Measurements from ENCODE around the gene CUL4A.

Gene CUL4A

GRCh38 chr13:113168211-113168610 lies 41.2 kb upstream of the CUL4A start:
- 0 out of 2 replicates have a peak, but pooled peaks cover 4% of the 10 kb centered on the region for H3K27me3 ChIP-seq (ENCODE audit: insufficient read depth, low read length)
- no peak overlapping the region for H3K4me3 ChIP-seq (ENCODE audit: low read depth, low read length)
- H3K4me1 ChIP-seq (ENCODE audit: control insufficient read depth, insufficient read depth, low read length, unreplicated experiment) = no peaks in the 10 kb centered on the region
- no peaks in the 10 kb centered on the region for H3K79me2 ChIP-seq (ENCODE audit: control insufficient read depth, insufficient read depth, low read length, unreplicated experiment)
- no peak overlapping the region for H3K27ac ChIP-seq (ENCODE audit: low read depth, low read length)
- H2AFZ ChIP-seq (ENCODE audit: low read length, unreplicated experiment) = no peak overlapping the region
- peaks cover 24% of the 10 kb centered on the region for H3K36me3 ChIP-seq (ENCODE audit: insufficient read depth, low read length)

GRCh38 chr13:113169277-113170272 lies 39.8 kb upstream of the CUL4A start:
- Histone ChIP-seq H3K27me3 (ENCODE audit: insufficient read depth, low read length) (no peaks in the 10 kb centered on the region), H2AFZ (ENCODE audit: low read length, unreplicated experiment) (no peak overlapping the region), H3K4me1 (ENCODE audit: control insufficient read depth, insufficient read depth, low read length, unreplicated experiment) (no peaks in the 10 kb centered on the region), H3K4me3 (ENCODE audit: low read depth, low read length) (no peak overlapping the region), H3K27ac (ENCODE audit: low read depth, low read length) (no peak overlapping the region), H3K79me2 (ENCODE audit: control insufficient read depth, insufficient read depth, low read length, unreplicated experiment) (no peaks in the 10 kb centered on the region), H3K36me3 (ENCODE audit: insufficient read depth, low read length) (peaks cover 29% of the 10 kb centered on the region)

- Histone ChIP-seq H3K27ac (ENCODE audit: low read depth, low read length) (no peak overlapping the region), H3K27me3 (ENCODE audit: insufficient read depth, low read length) (no peaks in the 10 kb centered on the region), H3K4me1 (ENCODE audit: control insufficient read depth, insufficient read depth, low read length, unreplicated experiment) (no peaks in the 10 kb centered on the region), H3K4me3 (ENCODE audit: low read depth, low read length) (no peak overlapping the region), H3K36me3 (ENCODE audit: insufficient read depth, low read length) (peaks cover 35% of the 10 kb centered on the region), H2AFZ (ENCODE audit: low read length, unreplicated experiment) (no peak overlapping the region), H3K79me2 (ENCODE audit: control insufficient read depth, insufficient read depth, low read length, unreplicated experiment) (no peaks in the 10 kb centered on the region)
Observed at GRCh38 chr13:113170511-113170910, 38.9 kb upstream of the CUL4A start.

GRCh38 chr13:113171250-113172125 lies 37.9 kb upstream of the CUL4A start:
- Histone ChIP-seq H3K4me3 (ENCODE audit: low read depth, low read length) (no peak overlapping the region), H2AFZ (ENCODE audit: low read length, unreplicated experiment) (no peak overlapping the region), H3K27ac (ENCODE audit: low read depth, low read length) (no peak overlapping the region), H3K36me3 (ENCODE audit: insufficient read depth, low read length) (peaks cover 35% of the 10 kb centered on the region), H3K4me1 (ENCODE audit: control insufficient read depth, insufficient read depth, low read length, unreplicated experiment) (no peaks in the 10 kb centered on the region), H3K27me3 (ENCODE audit: insufficient read depth, low read length) (no peaks in the 10 kb centered on the region), H3K79me2 (ENCODE audit: control insufficient read depth, insufficient read depth, low read length, unreplicated experiment) (no peaks in the 10 kb centered on the region)

GRCh38 chr13:113172419-113172926 lies 36.9 kb upstream of the CUL4A start:
- H3K27ac ChIP-seq (ENCODE audit: low read depth, low read length) = no peak overlapping the region
- H3K4me3 ChIP-seq (ENCODE audit: low read depth, low read length) = no peak overlapping the region
- H3K36me3 ChIP-seq (ENCODE audit: insufficient read depth, low read length) = peaks cover 35% of the 10 kb centered on the region
- H2AFZ ChIP-seq (ENCODE audit: low read length, unreplicated experiment) = no peak overlapping the region
- H3K79me2 ChIP-seq (ENCODE audit: control insufficient read depth, insufficient read depth, low read length, unreplicated experiment) = no peaks in the 10 kb centered on the region
- no peaks in the 10 kb centered on the region for H3K27me3 ChIP-seq (ENCODE audit: insufficient read depth, low read length)
- H3K4me1 ChIP-seq (ENCODE audit: control insufficient read depth, insufficient read depth, low read length, unreplicated experiment) = no peaks in the 10 kb centered on the region

- peaks cover 18% of the 10 kb centered on the region for H3K4me1 ChIP-seq (ENCODE audit: control insufficient read depth, insufficient read depth, low read length, unreplicated experiment)
- H3K36me3 ChIP-seq (ENCODE audit: insufficient read depth, low read length) = peaks cover 32% of the 10 kb centered on the region
- H3K27ac ChIP-seq (ENCODE audit: low read depth, low read length) = no peak overlapping the region
Observed at GRCh38 chr13:113176280-113176679, 33.1 kb upstream of the CUL4A start.

GRCh38 chr13:113176822-113177221 lies 32.6 kb upstream of the CUL4A start:
- H3K4me3 ChIP-seq (ENCODE audit: low read depth, low read length) = no peak overlapping the region
- H3K27ac ChIP-seq (ENCODE audit: low read depth, low read length) = no peak overlapping the region
- H3K79me2 ChIP-seq (ENCODE audit: control insufficient read depth, insufficient read depth, low read length, unreplicated experiment) = no peaks in the 10 kb centered on the region
- no peaks in the 10 kb centered on the region for H3K27me3 ChIP-seq (ENCODE audit: insufficient read depth, low read length)
- H3K4me1 ChIP-seq (ENCODE audit: control insufficient read depth, insufficient read depth, low read length, unreplicated experiment) = peaks cover 18% of the 10 kb centered on the region
- H3K36me3 ChIP-seq (ENCODE audit: insufficient read depth, low read length) = peaks cover 29% of the 10 kb centered on the region
- H2AFZ ChIP-seq (ENCODE audit: low read length, unreplicated experiment) = no peak overlapping the region

More at GRCh38 chr13:113176280-113176679, 33.1 kb upstream of the CUL4A start:
- Histone ChIP-seq H3K27me3 (ENCODE audit: insufficient read depth, low read length) (no peaks in the 10 kb centered on the region), H2AFZ (ENCODE audit: low read length, unreplicated experiment) (no peak overlapping the region), H3K79me2 (ENCODE audit: control insufficient read depth, insufficient read depth, low read length, unreplicated experiment) (no peaks in the 10 kb centered on the region), H3K4me3 (ENCODE audit: low read depth, low read length) (no peak overlapping the region)

- H2AFZ ChIP-seq (ENCODE audit: low read length, unreplicated experiment) = no peak overlapping the region
- peak overlapping the region; percentile 66 for H3K27ac ChIP-seq (ENCODE audit: low read depth, low read length)
- H3K27me3 ChIP-seq (ENCODE audit: insufficient read depth, low read length) = no peaks in the 10 kb centered on the region
- peaks cover 26% of the 10 kb centered on the region for H3K36me3 ChIP-seq (ENCODE audit: insufficient read depth, low read length)
- H3K4me3 ChIP-seq (ENCODE audit: low read depth, low read length) = peak overlapping the region; percentile 27; the same call in 1 of the 2 replicates
- H3K4me1 ChIP-seq (ENCODE audit: control insufficient read depth, insufficient read depth, low read length, unreplicated experiment) = peaks cover 18% of the 10 kb centered on the region
- peaks cover 3% of the 10 kb centered on the region for H3K79me2 ChIP-seq (ENCODE audit: control insufficient read depth, insufficient read depth, low read length, unreplicated experiment)
Observed at GRCh38 chr13:113178070-113178895, 31.1 kb upstream of the CUL4A start.

GRCh38 chr13:113178896-113179167 lies 30.6 kb upstream of the CUL4A start:
- Histone ChIP-seq H3K36me3 (ENCODE audit: insufficient read depth, low read length) (peaks cover 21% of the 10 kb centered on the region), H3K4me3 (ENCODE audit: low read depth, low read length) (peak overlapping the region; percentile 27; the same call in 1 of the 2 replicates), H3K27me3 (ENCODE audit: insufficient read depth, low read length) (no peaks in the 10 kb centered on the region), H2AFZ (ENCODE audit: low read length, unreplicated experiment) (no peak overlapping the region), H3K79me2 (ENCODE audit: control insufficient read depth, insufficient read depth, low read length, unreplicated experiment) (peaks cover 3% of the 10 kb centered on the region), H3K4me1 (ENCODE audit: control insufficient read depth, insufficient read depth, low read length, unreplicated experiment) (peaks cover 21% of the 10 kb centered on the region), H3K27ac (ENCODE audit: low read depth, low read length) (peak overlapping the region; percentile 66)
